ENCODE measurements around the gene CBY2. TPM values are rescaled to one million over a fixed set of nuclear protein-coding genes. Genes with fewer than 3 reads are reported as not detected.

CBY2 gene
- total and polyA plus RNA-seq, 10 of the 15 experiments (the other 5 are each of a cell fraction or from before 2014, with no cell fraction given): 0.08 to 0.64 (median 0.23) TPM; not detected in 6

DNA sequence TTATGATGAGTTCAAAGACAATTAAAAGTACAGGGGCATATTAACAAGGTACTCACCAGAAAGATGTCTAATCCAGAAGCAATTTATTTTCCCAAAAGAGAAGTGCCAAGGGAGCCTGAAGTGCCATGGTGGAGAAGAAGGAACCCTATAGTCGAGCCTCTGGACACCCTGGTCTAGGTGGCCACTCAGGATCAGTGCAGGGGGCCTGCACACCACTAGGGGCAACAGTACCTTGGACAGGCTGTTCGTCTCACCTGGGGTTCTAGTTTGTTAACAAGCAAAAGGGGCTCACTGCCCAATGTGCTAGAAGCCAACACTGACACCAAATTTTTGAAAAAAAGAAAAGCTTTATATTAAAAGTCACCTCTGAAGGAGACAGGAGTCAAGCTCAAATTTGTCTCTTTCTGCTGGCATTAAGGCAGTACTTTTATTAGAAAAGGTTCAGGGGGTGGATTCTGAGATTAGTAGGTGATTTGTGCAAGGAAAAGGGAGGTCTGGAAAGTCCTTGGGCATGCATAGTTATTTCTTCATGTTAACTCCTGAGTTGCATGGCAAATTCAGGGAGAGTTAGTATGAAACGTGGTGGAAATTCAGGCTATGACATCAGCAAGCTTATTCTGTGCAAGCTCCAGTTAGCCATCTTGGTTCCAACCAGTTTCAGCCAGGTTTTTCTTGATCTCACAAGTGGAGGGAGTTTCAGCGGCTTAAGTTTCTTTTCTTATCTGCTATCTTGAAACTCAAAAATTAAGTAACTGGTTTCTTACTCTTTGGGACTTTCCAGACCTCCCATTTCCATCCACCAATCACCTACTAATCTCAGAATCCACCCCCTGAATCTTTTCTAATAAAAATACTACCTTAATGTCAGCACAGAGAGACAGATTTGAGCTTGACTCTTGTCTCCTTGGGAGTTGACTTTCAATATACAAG is 884 bp upstream of the CBY2 start (continued):
- TF ChIP-seq, protein P1, sequence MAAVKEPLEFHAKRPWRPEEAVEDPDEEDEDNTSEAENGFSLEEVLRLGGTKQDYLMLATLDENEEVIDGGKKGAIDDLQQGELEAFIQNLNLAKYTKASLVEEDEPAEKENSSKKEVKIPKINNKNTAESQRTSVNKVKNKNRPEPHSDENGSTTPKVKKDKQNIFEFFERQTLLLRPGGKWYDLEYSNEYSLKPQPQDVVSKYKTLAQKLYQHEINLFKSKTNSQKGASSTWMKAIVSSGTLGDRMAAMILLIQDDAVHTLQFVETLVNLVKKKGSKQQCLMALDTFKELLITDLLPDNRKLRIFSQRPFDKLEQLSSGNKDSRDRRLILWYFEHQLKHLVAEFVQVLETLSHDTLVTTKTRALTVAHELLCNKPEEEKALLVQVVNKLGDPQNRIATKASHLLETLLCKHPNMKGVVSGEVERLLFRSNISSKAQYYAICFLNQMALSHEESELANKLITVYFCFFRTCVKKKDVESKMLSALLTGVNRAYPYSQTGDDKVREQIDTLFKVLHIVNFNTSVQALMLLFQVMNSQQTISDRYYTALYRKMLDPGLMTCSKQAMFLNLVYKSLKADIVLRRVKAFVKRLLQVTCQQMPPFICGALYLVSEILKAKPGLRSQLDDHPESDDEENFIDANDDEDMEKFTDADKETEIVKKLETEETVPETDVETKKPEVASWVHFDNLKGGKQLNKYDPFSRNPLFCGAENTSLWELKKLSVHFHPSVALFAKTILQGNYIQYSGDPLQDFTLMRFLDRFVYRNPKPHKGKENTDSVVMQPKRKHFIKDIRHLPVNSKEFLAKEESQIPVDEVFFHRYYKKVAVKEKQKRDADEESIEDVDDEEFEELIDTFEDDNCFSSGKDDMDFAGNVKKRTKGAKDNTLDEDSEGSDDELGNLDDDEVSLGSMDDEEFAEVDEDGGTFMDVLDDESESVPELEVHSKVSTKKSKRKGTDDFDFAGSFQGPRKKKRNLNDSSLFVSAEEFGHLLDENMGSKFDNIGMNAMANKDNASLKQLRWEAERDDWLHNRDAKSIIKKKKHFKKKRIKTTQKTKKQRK (IDR thresholded peaks at IDR 0.05; ENCODE audit: low read depth, low read length): no peak
- no peak for TF ChIP-seq NFXL1 (IDR thresholded peaks at IDR 0.05; ENCODE audit: borderline replicate concordance)
- TF ChIP-seq, protein P2, sequence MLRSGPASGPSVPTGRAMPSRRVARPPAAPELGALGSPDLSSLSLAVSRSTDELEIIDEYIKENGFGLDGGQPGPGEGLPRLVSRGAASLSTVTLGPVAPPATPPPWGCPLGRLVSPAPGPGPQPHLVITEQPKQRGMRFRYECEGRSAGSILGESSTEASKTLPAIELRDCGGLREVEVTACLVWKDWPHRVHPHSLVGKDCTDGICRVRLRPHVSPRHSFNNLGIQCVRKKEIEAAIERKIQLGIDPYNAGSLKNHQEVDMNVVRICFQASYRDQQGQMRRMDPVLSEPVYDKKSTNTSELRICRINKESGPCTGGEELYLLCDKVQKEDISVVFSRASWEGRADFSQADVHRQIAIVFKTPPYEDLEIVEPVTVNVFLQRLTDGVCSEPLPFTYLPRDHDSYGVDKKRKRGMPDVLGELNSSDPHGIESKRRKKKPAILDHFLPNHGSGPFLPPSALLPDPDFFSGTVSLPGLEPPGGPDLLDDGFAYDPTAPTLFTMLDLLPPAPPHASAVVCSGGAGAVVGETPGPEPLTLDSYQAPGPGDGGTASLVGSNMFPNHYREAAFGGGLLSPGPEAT (IDR thresholded peaks at IDR 0.05; ENCODE audit: low read depth): peak; percentile 91
- TF ChIP-seq NBN (IDR thresholded peaks at IDR 0.05): peak; percentile 80; the same call in 1 of the 2 replicates
- TF ChIP-seq SMAD1 (IDR thresholded peaks at IDR 0.05; ENCODE audit: low read depth, partially characterized antibody): peak; percentile 46
- TF ChIP-seq SRF (IDR thresholded peaks at IDR 0.05; ENCODE audit: low read depth in 2 of 2, low read length in 2 of 2): peak in 1 of 2 experiments; percentile 26; a peak in 1 of 4 replicates
- TF ChIP-seq TCF7 (IDR thresholded peaks at IDR 0.05; ENCODE audit: borderline replicate concordance): no peak
- TF ChIP-seq RFX5 (IDR thresholded peaks at IDR 0.05; ENCODE audit: low read depth, low read length): no peak
- TF ChIP-seq IRF4 (IDR thresholded peaks at IDR 0.05; ENCODE audit: low read depth, low read length): no peak

All from GM12878 (cell line).